NCI-H1436 treated with DMSO at 0.1 percent for 48 hours (cell line): ENCODE results near the gene ZNF598.
"Not testable (repeated sequence)": the region's sequence is repeated elsewhere in the genome, so short reads cannot be mapped to it uniquely, and the experiment has no call there.

ENCODE experiments used
- DNase-seq: peaks from one replicate; lab custom pipeline; 2025; lab: John Stamatoyannopoulos, UW

The ZNF598 gene

GRCh38 chr16:2040041-2040786, 30.6 kb upstream of the ZNF598 start:
- DNase-seq, result no peak

GRCh38 chr16:2039274-2040031, 29.8 kb upstream of the ZNF598 start:
- no peak for DNase-seq

GRCh38 chr16:2038382-2039231, 29.0 kb upstream of the ZNF598 start:
- DNase-seq, result no peak

GRCh38 chr16:2037647-2038381, 28.2 kb upstream of the ZNF598 start:
- DNase-seq, result no peak

- no peak for DNase-seq
Observed at GRCh38 chr16:2037115-2037514, 27.5 kb upstream of the ZNF598 start.

- no peak for DNase-seq
Observed at GRCh38 chr16:2036200-2036966, 26.8 kb upstream of the ZNF598 start.

DNA sequence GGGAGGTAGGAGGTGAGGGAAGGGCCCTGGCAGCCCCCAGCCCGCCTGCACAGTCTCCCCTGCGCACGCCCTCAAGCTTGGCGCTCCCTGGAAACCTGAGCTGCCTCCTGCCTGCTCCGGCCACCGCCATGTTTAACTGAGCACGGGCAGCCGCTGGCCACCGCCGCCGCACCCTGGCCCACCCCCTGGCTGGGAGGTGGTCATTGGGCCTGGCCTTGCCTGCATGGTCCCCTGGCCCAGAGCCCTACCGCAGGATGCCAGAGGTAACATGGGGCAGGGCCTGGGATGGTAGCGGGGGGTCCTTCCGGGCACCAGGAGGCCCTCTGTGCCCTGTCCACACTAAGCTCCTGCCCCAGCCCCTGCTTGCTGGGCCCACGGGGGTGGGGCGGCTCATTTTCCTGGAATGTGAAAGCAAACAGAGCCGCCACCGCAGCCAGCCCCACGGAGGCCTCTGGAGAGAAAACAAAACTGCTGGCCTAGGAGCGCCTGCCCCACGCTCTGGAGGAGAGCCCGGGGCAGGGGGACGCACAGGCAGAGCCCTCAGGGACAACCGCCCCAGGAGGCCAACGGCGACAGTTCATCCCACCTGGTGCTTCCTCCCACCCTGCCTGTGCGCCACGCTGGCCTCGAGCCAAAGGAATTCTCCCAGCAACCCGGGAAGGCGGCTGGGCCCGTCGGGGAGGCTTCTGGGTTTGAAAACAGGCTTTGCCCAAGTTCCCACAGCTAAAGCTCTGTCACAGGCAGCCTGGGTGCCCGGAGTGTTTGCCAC, 26.0 kb upstream of the ZNF598 start:
- no peak for DNase-seq

- no peak for DNase-seq
Observed at GRCh38 chr16:2034696-2035430, 25.2 kb upstream of the ZNF598 start.

GRCh38 chr16:2033909-2034695, 24.5 kb upstream of the ZNF598 start:
- not testable (repeated sequence) for DNase-seq

DNA sequence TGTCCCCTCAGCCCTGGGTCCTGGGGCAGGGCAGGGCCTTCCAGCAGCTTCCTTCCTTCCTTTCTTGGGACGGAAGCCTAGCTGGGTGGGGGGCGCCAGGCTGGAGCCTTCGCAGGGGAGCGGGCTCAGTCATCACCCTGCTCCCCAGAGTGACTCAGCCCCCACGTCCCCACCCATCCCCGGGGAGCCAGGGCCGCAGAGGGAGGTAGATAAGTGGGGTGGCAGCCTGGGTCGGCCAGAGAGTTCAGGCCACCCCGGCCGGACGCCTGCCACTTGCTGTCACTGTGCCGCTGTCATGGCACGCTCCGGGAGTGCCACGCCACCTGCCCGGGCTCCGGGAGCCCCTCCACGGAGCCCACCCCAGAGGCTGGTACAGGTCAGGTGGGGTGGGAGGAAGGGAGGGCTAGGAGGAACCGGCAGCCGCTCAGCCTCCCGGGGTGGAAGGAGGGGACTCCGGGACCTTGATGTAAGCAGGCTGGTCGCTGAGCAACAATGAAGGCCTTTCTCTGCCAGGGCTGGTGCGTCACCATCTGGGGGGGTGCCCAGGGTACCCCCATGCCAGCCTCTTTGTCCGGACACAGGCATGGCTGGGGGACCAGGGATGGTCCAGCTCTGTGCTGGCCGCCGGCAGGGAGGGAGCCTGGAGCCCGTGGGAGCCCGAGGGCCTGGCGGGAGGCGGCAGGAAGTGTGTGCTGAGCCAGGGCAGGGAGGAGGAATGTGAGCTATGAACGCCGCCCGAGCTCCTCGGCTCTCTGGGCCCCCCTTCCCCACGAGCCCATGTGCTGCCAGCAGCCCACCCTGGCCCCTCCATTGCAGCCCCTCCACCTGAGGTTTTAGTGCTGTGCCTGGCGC, 23.7 kb upstream of the ZNF598 start:
- DNase-seq, result no peak

DNA sequence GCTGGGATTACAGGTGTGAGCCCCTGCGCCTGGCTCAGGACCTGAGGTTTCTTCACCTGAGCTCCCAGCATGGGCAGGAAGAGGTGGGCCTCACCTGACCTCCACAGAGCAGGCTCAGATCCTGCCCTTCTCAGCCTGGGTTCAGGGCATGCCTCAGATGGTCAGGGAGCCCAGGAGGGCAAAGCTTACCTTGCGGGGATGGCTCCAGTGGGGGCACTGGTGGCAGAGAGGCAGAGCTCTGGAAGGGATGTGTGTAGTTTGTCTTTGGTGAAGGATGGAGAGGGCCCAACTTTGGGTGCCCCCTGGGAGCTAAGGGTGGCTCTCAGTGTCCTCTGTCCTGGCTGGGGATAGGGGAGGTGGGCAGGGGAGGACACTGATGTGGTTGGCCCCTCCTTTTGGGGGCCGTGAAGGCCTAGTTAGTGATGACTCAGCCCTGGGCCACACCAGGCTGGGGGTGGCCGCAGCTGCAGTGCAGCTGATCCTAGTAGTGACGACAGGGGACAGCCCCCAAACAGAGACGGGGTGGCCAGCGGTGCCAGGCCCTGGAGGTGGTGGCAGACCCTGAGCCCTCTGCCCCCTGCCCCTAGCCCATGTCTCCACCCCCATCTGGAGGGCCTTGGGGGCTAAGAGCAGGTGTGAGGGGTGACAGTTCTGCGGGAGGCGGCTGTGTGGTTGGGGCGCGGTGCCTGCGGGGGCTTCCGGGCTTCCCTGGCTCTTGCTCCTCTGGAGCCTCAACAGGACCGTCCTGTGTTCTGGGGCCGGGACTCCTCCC, 22.9 kb upstream of the ZNF598 start:
- no peak for DNase-seq

DNA sequence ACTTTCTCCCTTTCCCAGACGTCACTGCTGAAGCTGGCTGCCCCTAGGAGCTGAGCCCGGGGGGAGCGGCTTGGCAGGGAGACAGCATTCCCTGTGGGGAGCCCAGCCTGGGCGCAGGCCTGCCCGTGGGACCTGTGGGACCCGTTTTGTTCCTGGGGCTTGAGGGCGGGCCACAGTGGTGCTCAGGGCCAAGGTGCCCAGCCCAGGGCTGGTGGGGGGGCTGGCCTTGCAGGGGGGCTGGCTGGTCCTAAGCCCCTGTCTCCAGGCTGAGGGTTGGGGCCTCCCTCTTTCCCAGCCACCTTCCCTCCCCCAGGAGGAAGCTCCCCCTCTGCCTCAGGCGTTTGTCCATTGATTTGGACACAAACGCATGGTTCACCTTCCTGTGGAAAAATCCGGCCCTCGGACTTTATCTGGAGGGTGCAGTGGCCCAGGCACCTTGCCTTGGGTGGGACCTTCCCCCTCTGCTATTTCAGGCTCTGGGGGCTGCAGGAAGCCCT, 21.5 kb upstream of the ZNF598 start:
- DNase-seq, result no peak

DNA sequence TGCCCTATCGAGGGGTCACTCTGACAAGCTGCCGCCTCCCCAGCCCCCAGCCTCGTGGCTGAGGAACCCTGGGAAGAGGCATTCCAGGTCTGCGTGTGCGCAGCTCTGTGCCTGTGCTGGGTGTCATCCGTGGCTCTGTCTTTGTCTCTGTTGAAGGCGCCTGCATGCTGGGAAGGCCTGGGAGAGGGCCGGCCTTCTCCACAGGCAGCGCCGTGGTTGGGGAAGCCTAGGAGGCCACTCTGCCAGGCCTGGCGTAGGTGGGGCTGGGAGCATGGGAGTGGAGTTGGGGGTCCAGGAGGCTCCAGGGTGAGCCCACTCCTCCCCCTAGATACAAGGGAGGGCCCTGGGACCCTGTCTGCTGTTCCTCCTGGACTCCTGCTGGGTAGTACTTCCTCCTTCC, 20.4 kb upstream of the ZNF598 start:
- DNase-seq, result no peak

DNA sequence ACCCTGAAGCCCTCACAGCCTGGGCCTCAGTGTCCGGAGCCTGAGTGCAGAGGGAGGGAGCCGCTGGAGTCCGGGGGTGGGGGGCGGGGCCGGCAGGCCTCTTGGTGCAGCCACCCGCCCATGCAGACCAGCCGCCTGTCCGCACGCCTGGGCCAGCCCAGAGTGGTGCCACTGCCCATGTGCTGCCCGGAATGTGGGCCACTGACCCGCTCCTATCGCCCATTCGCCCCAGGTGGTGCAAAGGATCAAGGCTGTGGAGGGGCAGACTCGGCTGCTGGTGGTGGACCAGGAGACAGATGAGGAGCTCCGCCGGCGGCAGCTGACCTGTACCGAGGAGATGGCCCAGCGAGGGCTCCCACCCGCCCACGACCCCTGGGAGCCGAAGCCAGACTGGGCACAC, 19.7 kb upstream of the ZNF598 start:
- DNase-seq, result no peak

- no peak for DNase-seq
Observed at GRCh38 chr16:2028620-2029220, 19.1 kb upstream of the ZNF598 start.

DNA sequence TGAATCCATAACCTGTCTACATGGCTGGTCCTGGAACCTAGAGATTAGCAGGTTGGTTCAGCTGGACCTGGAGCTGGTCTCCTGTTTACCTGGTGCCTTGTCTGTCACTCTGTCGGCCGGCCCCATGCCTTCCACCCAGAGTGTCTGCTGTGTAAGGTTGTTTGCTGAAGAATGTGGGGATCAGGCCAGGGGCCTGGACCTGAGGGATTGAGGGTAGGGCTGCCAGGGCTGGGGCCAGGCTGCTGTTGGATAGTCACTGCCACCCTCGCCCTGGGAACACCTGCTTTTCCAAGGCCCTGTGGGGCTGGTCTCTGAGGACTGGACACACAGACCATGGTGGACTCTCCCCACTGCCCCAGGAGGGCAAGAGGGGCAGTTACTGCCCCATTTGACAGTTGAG, 18.5 kb upstream of the ZNF598 start:
- DNase-seq, result no peak
